Esophagus muscularis mucosa (tissue), 3 donors: Measurements from ENCODE around the gene CTNNA3.

Source experiments
- POLR2AphosphoS5 ChIP-seq, 2 donors: sonication (generic); formaldehyde crosslinking; IDR thresholded peaks; one replicate each; pipeline ENCODE4 v1.6.1; 2017; ENCODE audit warnings: antibody characterized with exemption in 2 of 2
- TF ChIP-seq, protein P1 (sequence below), 3 experiments: fragments of 200-600 bp in 2 of 3; fragments of 450-650 bp in 1 of 3; sonication (generic) in 2 of 3; IDR thresholded peaks; one replicate each; pipeline ENCODE4 v1.5.1; 2017 to 2019; ENCODE audit warnings: antibody characterized with exemption in 3 of 3, mild to moderate bottlenecking in 2 of 3, moderate library complexity in 1 of 3

DNA sequence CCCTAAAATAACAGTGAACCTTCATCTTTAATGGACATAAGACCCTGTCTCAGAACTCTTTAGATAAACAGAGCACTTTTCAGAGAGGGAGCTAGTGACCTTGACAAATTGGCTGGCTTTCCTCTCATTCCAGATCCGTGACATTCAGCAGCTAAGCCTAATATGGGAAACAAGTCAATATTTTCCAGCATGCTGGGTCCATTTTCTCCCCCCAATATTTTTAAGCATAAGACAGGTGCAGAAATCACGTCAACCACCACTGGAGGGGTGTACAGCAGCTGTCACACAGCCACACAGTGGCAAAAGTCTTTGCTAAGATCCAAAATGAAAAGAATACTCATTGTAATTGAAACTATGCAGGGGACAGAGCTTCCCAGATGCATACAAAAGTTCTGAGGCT is 744.1 kb downstream of the CTNNA3 start:
- TF ChIP-seq, protein P1, sequence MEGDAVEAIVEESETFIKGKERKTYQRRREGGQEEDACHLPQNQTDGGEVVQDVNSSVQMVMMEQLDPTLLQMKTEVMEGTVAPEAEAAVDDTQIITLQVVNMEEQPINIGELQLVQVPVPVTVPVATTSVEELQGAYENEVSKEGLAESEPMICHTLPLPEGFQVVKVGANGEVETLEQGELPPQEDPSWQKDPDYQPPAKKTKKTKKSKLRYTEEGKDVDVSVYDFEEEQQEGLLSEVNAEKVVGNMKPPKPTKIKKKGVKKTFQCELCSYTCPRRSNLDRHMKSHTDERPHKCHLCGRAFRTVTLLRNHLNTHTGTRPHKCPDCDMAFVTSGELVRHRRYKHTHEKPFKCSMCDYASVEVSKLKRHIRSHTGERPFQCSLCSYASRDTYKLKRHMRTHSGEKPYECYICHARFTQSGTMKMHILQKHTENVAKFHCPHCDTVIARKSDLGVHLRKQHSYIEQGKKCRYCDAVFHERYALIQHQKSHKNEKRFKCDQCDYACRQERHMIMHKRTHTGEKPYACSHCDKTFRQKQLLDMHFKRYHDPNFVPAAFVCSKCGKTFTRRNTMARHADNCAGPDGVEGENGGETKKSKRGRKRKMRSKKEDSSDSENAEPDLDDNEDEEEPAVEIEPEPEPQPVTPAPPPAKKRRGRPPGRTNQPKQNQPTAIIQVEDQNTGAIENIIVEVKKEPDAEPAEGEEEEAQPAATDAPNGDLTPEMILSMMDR (IDR thresholded peaks at IDR 0.05): no peak
- TF ChIP-seq POLR2AphosphoS5 (IDR thresholded peaks at IDR 0.05): no peak
